ENCODE data around the gene ANHX.

- TF ChIP-seq EZH2 (IDR thresholded peaks at IDR 0.05; ENCODE audit: borderline replicate concordance, low read length) (no peak), CTCF (conservative IDR thresholded peaks at IDR 0.05 in 1 of 2, IDR thresholded peaks at IDR 0.05 in 1 of 2; ENCODE audit: extremely low read depth in 1 of 2, insufficient read depth in 1 of 2, low read depth in 1 of 2, low read length in 2 of 2) (no peak)
Observed at GRCh38 chr12:133202493-133203343, 33.0 kb downstream of the ANHX start.
